ENCODE data around the gene CA9. TPM values are rescaled to one million over a fixed set of nuclear protein-coding genes. Genes with fewer than 3 reads are reported as not detected.

The CA9 gene
- polyA plus RNA-seq, 3 donors = not detected

- peaks cover 78% of the 10 kb centered on the region for H4K20me1 ChIP-seq (ENCODE audit: insufficient read depth, low read length)
- no peak for DNase-seq
- no peaks in the 10 kb centered on the region for H3K27me3 ChIP-seq (ENCODE audit: control insufficient read depth in 2 of 2, insufficient read depth in 2 of 2, low read length in 2 of 2)
- Mint-ChIP-seq H3K27me3 (ENCODE audit: low read depth in 3 of 3) (peaks cover 0 to 2% (median 0%) of the 10 kb centered on the region in 3 donors), H3K27ac (no peak overlapping the region), H3K9me3 (peaks cover 0 to 2% (median 0%) of the 10 kb centered on the region in 7 donors), H3K36me3 (peaks cover 0 to 7% of the 10 kb centered on the region in 2 donors), H3K4me3 (no peak overlapping the region), H3K4me1 (no peaks in the 10 kb centered on the region)
- no peaks in the 10 kb centered on the region for H3K9me3 ChIP-seq (replicated peaks in 1 of 2; ENCODE audit: control insufficient read depth in 1 of 2, insufficient read depth in 1 of 2, low read length in 2 of 2)
- H3K4me2 ChIP-seq (replicated peaks; ENCODE audit: extremely low read depth, low read length, poor library complexity, severe bottlenecking) = no peak overlapping the region
- peak overlapping the region in 1 of 2 donors; percentile 14 for H3K27ac ChIP-seq (ENCODE audit: low read depth in 1 of 2, low read length in 2 of 2)
- H2AFZ ChIP-seq (ENCODE audit: insufficient read depth, low read depth, low read length, poor library complexity, severe bottlenecking) = no peak overlapping the region
- 96% methylated on average over 5 of the region's 5 CpGs for WGBS (ENCODE audit: insufficient coverage)
- H3K79me2 ChIP-seq (ENCODE audit: insufficient read depth, low read length) = no peaks in the 10 kb centered on the region
- TF ChIP-seq CTCF (IDR thresholded peaks at IDR 0.05) = no peak
- no peaks in the 10 kb centered on the region for H3K4me1 ChIP-seq (ENCODE audit: control insufficient read depth in 1 of 2, insufficient read depth in 2 of 2, low read length in 2 of 2)
- H3K9ac ChIP-seq (ENCODE audit: insufficient read depth, low read length, poor library complexity, severe bottlenecking) = no peak overlapping the region
- H3K36me3 ChIP-seq (replicated peaks in 1 of 2; ENCODE audit: control insufficient read depth in 1 of 2, insufficient read depth in 2 of 2, low read length in 2 of 2) = peaks cover 73 to 77% of the 10 kb centered on the region in 2 donors
- intact Hi-C loops (cut with micrococcal nuclease) = loop anchor here (5.0 to 10.0 kb wide), 2 partner anchors 41 to 53 kb away; partner anchors contain the start of genes CCDC107 (in 1 of the 2) and RMRP (in 1 of the 2)
- no peak overlapping the region for H3K4me3 ChIP-seq (replicated peaks in 1 of 3; ENCODE audit: low read depth in 2 of 3, low read length in 3 of 3)
Observed at GRCh38 chr9:35698231-35698630, 24.5 kb downstream of the CA9 start.

- no peaks in the 10 kb centered on the region for H3K27me3 ChIP-seq (ENCODE audit: control insufficient read depth in 2 of 2, insufficient read depth in 2 of 2, low read length in 2 of 2)
- Mint-ChIP-seq H3K27me3 (ENCODE audit: low read depth in 3 of 3) (no peaks in the 10 kb centered on the region), H3K27ac (no peak overlapping the region), H3K4me1 (no peaks in the 10 kb centered on the region), H3K9me3 (peaks cover 0 to 2% (median 0%) of the 10 kb centered on the region in 7 donors), H3K4me3 (no peak overlapping the region), H3K36me3 (peaks cover 0 to 25% of the 10 kb centered on the region in 2 donors)
- H3K9me3 ChIP-seq (replicated peaks in 1 of 2; ENCODE audit: control insufficient read depth in 1 of 2, insufficient read depth in 1 of 2, low read length in 2 of 2) = no peaks in the 10 kb centered on the region
- no peak overlapping the region for H3K4me3 ChIP-seq (replicated peaks in 1 of 3; ENCODE audit: low read depth in 2 of 3, low read length in 3 of 3)
- peaks cover 96% of the 10 kb centered on the region for H4K20me1 ChIP-seq (ENCODE audit: insufficient read depth, low read length)
- H3K79me2 ChIP-seq (ENCODE audit: insufficient read depth, low read length) = no peaks in the 10 kb centered on the region
- H3K4me1 ChIP-seq (ENCODE audit: control insufficient read depth in 1 of 2, insufficient read depth in 2 of 2, low read length in 2 of 2) = no peaks in the 10 kb centered on the region
- WGBS (ENCODE audit: insufficient coverage) = 96% methylated on average over 11 of the region's 11 CpGs
- no peak for DNase-seq
- no peak for TF ChIP-seq CTCF (IDR thresholded peaks at IDR 0.05)
- intact Hi-C loops (cut with micrococcal nuclease) = no loop called here
- H3K9ac ChIP-seq (ENCODE audit: insufficient read depth, low read length, poor library complexity, severe bottlenecking) = no peak overlapping the region
- peaks cover 91 to 95% of the 10 kb centered on the region in 2 donors for H3K36me3 ChIP-seq (replicated peaks in 1 of 2; ENCODE audit: control insufficient read depth in 1 of 2, insufficient read depth in 2 of 2, low read length in 2 of 2)
- no peak overlapping the region for H3K4me2 ChIP-seq (replicated peaks; ENCODE audit: extremely low read depth, low read length, poor library complexity, severe bottlenecking)
- H2AFZ ChIP-seq (ENCODE audit: insufficient read depth, low read depth, low read length, poor library complexity, severe bottlenecking) = no peak overlapping the region
- peak overlapping the region in 1 of 2 donors; percentile 34 for H3K27ac ChIP-seq (ENCODE audit: low read depth in 1 of 2, low read length in 2 of 2)
Observed at GRCh38 chr9:35700031-35700430, 26.3 kb downstream of the CA9 start.

All from CD14-positive monocyte (primary cell).